GM13976 (cell line): ENCODE data around the gene GALNT5.

Experiments used
- DNase-seq: peaks from one replicate; pipeline ENCODE4 v3.0.0; 2012; ENCODE audit warnings: low spot score
- CTCF ChIP-seq: IDR thresholded peaks from 2 replicates; pipeline ENCODE4 v1.5.1; 2012; ENCODE audit warnings: borderline replicate concordance, mild to moderate bottlenecking; ENCODE audit not compliant: insufficient read depth; ENCODE audit errors: extremely low read depth, missing control alignments, control extremely low read depth
- in situ Hi-C: fragments of 300-500 bp; cut with MboI; formaldehyde crosslinking; loops from one replicate; pipeline ENCODE4 v1.12.0; 2022; ENCODE audit warnings: low sequenced_read_pairs, mixed read lengths, inconsistent platforms; ENCODE audit not compliant: unreplicated experiment

The GALNT5 gene

GRCh38 chr2:157292853-157293252 is 35.3 kb downstream of the GALNT5 start:
- TF ChIP-seq CTCF = no peak
- no peak for DNase-seq
- in situ Hi-C loops = no loop called here

- in situ Hi-C loops = no loop called here
- no peak for DNase-seq
- TF ChIP-seq CTCF = no peak
Measured at GRCh38 chr2:157296490-157296889, 39.0 kb downstream of the GALNT5 start.

- TF ChIP-seq CTCF = no peak
- DNase-seq = no peak
- in situ Hi-C loops = no loop called here
Measured at GRCh38 chr2:157296958-157297357, 39.5 kb downstream of the GALNT5 start.

GRCh38 chr2:157301307-157301706 is 43.8 kb downstream of the GALNT5 start:
- in situ Hi-C loops = loop anchor here (10.0 to 25.0 kb wide), 4 partner anchors 183 to 711 kb away; no protein-coding TSS in a partner anchor
- no peak for TF ChIP-seq CTCF

GRCh38 chr2:157302492-157303099 is 45.1 kb downstream of the GALNT5 start:
- in situ Hi-C loops = loop anchor here (10.0 to 25.0 kb wide), 4 partner anchors 182 to 710 kb away; no protein-coding TSS in a partner anchor
- DNase-seq = peak; percentile 34
- TF ChIP-seq CTCF = peak; percentile 59

More at GRCh38 chr2:157301307-157301706, 43.8 kb downstream of the GALNT5 start:
- no peak for DNase-seq

- in situ Hi-C loops = loop anchor here (10.0 to 25.0 kb wide), 4 partner anchors 181 to 709 kb away; no protein-coding TSS in a partner anchor
- no peak for DNase-seq
- no peak for TF ChIP-seq CTCF
Measured at GRCh38 chr2:157303612-157304011, 46.1 kb downstream of the GALNT5 start.
